NCI-H446 treated with DMSO at 0.1 percent for 48 hours (cell line): Measurements from ENCODE around the gene CLCN1.

Source experiments
- DNase-seq: peaks from one replicate; lab custom pipeline; 2025; lab: John Stamatoyannopoulos, UW

Gene CLCN1

GRCh38 chr7:143295870-143296269 lies 20.0 kb upstream of the CLCN1 start:
- DNase-seq: no peak

DNA sequence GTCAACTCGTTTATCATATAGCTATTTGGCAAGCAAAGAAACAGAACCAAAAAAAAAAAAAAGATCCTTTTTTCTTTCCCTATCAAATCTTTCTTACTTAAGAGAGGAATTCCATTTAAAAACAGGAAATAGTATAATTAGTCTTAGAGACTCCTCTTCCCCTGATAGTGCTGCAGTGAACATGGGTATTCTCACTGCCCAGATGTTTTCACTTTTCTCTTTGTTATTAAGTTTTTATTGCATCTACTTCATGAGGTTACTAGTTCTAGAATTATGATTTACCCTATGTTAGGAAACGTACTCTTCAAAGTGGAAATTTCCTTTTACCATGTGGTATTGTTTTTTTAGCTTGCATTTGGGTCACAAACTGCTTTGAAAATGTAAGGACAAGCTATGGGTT lies 19.2 kb upstream of the CLCN1 start:
- no peak for DNase-seq

DNA sequence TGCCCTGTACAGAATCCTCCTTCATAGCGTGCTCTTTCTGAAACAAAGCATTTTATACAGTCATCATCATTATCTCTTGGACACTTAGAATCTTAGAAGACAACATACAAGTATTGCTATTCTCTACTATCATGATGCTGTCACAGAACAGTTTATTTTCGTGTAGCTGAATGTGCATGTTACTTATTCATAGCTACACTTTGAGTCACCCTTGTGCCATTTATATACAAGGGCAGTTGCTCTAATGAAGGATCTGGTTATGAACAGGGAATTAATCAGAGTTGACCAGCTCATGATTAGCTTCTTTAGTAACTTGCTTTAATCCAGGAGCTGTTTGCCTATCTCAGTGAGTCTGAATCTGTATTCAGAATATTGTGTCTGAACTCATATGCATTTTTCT lies 16.6 kb upstream of the CLCN1 start:
- no peak for DNase-seq

GRCh38 chr7:143299840-143300239 lies 16.1 kb upstream of the CLCN1 start:
- no peak for DNase-seq

DNA sequence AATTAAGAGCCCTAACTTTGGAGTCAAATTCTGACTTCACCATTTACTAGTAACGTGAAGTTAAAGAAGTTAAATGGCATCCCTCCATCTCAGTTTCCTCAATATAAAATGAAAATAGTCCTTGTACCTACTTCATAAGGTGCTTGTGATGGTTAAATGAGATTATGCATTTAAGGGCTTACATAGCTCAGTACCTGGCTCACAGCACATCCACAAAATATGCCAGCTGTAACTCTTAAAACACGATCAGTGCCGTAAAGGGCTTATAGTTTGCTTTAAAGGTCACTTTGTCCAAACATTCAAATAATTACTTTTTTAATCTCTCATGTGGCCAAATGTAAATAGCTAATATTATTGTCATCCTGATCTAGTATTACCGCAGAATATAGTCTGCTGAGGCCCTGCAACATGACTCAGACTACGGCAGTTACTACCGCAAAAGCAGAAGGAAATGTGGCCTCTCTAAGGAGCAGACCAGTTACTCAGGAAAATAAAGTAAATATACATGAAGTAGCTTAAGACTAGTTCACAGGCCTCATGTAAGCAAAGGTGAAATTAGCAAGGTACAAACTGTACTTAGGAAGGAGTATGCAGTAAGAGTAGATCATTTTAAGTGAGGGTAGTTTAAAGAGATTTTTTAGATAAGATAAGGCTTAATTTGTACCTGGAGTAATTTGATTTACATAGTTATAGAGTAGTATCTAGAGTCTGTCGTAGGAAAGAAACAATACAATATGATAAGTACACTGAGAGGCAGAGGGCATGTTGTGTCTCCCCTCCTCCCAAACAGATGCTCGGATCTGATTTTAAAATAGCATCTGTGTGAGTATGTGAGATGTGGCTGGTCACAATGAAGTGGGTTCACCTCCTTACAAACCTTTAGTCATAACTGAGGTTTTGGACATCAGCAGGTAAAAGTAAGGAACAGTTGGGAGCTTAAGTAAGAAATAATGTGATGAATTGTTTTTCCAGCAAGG lies 14.7 kb upstream of the CLCN1 start:
- DNase-seq: no peak

DNA sequence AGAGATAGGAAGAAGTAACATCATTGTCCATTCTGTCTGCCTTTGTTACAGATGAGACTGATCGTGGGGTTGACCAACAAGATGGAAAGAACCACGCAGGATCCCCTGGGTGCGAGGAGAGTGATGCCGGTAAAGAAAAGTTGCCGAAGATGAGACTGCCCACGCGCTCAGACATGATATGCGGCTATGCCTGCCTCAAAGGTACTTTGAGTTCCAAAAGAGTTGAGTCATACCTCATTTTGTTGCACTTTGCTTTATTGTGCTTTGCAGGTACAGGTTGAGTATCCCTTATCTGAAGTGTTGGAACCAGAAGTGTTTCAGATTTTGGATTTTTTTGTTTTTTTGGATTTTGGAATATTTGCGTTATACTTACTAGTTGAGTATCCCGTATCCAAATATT lies 12.2 kb upstream of the CLCN1 start:
- DNase-seq: no peak

GRCh38 chr7:143304938-143305337 lies 11.0 kb upstream of the CLCN1 start:
- DNase-seq: no peak

GRCh38 chr7:143305423-143306070 lies 10.4 kb upstream of the CLCN1 start:
- DNase-seq: no peak

GRCh38 chr7:143308632-143309031 lies 7.3 kb upstream of the CLCN1 start:
- no peak for DNase-seq

GRCh38 chr7:143314127-143314526 lies 1.8 kb upstream of the CLCN1 start:
- DNase-seq: no peak

- DNase-seq: no peak
These were observed 581 bp downstream of the CLCN1 start for GRCh38 chr7:143316492-143316891.

GRCh38 chr7:143318661-143319060 lies 2.8 kb downstream of the CLCN1 start:
- DNase-seq: no peak

DNA sequence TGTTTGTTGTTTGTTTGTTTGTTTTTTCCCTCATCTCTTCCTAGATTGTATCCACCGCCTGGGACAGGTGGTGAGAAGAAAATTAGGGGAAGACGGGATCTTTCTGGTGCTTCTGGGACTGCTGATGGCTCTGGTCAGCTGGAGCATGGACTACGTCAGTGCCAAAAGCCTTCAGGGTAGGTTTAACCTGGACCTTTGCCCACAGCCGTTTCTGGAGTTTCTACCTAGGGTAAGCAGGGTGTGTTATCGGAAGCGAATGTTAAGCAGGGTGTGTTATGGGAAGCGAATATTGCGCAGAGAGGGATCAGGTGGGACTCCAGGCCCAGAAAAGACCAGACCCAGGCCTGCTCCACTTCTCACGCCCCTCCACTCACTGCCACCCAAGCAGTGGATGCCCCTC lies 4.7 kb downstream of the CLCN1 start:
- DNase-seq: no peak

- DNase-seq: no peak
These were observed 5.3 kb downstream of the CLCN1 start for GRCh38 chr7:143321242-143321641.

GRCh38 chr7:143321734-143322133 lies 5.8 kb downstream of the CLCN1 start:
- DNase-seq: no peak

DNA sequence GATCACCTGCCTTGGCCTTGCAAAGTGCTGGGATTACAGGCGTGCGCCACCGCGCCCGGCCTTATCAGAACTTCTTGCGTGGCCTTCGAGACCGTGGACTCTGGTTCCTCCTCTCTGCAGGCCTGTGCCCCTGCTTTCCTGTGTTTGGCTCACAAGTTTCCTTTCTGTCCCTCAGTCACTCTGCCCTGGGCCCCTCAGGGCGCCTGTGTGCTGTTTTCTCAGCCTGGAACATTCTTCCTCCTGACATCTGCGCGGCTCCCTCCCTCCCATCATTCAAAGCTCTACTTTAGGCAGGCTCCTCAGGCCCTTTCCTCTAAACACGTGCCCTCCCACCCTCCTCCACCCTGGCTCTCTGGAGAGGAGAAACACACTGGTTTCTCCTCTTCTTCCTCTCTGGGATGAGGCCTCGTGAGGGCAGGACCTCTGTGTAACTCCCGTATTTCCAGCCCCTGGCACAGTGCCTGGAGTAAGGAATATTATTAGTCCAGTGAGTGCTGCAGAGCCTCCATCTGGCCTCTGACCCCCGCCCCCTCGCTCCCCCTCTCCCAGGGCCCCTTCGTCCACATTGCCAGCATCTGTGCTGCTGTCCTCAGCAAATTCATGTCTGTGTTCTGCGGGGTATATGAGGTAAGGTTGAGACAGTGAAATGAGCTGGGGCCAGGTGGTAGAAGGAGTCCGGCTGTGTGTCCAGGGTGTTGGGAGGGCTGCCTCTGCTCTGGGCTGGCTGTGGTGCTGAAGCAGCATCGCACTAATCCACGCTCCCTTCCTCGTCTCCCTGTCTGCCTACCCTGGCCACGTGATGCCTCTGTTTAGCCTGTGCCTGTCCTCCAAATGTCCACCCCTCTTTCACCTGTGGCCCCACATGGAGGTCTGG lies 7.1 kb downstream of the CLCN1 start:
- no peak for DNase-seq

DNA sequence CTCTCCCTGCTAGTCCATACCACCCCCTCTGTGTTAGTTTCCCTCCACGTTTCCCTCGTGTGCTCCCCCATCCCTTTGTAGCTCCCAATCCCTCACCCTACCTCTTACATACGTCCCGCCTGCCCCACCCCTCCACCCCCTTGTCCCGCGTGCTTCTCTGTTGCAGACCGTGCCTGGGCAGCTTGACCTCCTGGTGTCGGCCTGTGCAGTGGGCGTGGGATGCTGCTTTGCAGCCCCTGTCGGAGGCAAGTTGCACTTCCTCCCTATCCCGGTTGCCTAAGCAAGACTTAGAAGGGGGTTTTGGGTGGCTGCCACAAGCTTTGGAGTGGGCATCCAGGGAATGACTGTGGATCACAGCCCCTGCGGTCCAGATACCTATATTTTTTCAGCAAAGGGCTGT lies 7.7 kb downstream of the CLCN1 start:
- no peak for DNase-seq

GRCh38 chr7:143325240-143325639 lies 9.3 kb downstream of the CLCN1 start:
- DNase-seq: no peak

DNA sequence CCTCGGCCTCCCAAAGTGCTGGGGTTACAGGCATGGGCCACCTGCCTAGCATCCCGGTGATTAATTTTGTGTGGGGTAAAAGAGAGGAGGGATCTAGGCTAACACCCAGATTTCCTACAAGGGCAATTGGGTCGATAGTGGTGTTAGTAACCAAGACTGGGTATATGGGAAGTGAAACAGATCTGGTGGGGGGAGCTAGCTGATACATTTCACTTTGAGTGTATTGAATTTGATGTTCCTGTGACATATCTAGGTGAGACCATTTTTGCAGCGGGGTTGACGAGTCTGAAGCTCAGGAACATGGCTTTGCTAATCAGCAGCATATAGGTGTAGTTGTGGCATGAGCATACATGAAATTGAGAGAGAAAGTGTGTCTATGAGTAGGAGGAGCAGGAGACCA lies 12.0 kb downstream of the CLCN1 start:
- DNase-seq: no peak

- no peak for DNase-seq
These were observed 13.7 kb downstream of the CLCN1 start for GRCh38 chr7:143329471-143330170.

DNA sequence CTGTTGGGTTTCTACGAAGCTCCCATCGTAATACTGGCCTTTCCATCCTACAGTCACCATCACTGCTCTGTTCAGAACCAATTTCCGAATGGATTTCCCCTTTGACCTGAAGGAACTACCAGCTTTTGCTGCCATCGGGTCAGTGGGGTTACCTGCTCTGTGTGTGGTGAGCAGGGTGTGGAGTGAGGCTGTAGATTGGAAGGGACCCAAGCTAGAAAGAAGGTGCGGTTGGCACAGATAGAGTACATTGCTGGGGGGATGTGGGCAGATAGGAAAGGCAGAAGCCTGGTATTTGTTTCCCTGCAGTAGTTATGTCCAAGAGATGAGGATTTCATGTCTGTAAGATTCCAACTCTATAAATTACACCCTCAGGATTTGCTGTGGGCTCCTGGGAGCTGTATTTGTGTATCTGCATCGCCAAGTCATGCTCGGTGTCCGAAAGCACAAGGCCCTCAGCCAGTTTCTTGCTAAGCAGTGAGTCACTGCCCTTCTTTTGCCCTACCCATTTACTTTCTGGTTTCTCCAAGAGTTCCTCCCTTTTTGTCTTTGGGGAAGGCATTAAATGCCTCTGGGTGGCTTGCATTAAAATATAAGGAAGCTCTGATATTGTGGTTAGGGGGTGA lies 15.4 kb downstream of the CLCN1 start:
- DNase-seq: no peak
